ENCODE measurements around the gene AKAP10. TPM values are rescaled to one million over a fixed set of nuclear protein-coding genes. Genes with fewer than 3 reads are reported as not detected.
"Not testable (repeated sequence)": the region's sequence is repeated elsewhere in the genome, so short reads cannot be mapped to it uniquely, and the experiment has no call there.

Gene AKAP10, protein sequence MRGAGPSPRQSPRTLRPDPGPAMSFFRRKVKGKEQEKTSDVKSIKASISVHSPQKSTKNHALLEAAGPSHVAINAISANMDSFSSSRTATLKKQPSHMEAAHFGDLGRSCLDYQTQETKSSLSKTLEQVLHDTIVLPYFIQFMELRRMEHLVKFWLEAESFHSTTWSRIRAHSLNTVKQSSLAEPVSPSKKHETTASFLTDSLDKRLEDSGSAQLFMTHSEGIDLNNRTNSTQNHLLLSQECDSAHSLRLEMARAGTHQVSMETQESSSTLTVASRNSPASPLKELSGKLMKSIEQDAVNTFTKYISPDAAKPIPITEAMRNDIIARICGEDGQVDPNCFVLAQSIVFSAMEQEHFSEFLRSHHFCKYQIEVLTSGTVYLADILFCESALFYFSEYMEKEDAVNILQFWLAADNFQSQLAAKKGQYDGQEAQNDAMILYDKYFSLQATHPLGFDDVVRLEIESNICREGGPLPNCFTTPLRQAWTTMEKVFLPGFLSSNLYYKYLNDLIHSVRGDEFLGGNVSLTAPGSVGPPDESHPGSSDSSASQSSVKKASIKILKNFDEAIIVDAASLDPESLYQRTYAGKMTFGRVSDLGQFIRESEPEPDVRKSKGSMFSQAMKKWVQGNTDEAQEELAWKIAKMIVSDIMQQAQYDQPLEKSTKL
- 10 to 100 TPM; 27.5 to 30.3 TPM for total RNA-seq

DNA sequence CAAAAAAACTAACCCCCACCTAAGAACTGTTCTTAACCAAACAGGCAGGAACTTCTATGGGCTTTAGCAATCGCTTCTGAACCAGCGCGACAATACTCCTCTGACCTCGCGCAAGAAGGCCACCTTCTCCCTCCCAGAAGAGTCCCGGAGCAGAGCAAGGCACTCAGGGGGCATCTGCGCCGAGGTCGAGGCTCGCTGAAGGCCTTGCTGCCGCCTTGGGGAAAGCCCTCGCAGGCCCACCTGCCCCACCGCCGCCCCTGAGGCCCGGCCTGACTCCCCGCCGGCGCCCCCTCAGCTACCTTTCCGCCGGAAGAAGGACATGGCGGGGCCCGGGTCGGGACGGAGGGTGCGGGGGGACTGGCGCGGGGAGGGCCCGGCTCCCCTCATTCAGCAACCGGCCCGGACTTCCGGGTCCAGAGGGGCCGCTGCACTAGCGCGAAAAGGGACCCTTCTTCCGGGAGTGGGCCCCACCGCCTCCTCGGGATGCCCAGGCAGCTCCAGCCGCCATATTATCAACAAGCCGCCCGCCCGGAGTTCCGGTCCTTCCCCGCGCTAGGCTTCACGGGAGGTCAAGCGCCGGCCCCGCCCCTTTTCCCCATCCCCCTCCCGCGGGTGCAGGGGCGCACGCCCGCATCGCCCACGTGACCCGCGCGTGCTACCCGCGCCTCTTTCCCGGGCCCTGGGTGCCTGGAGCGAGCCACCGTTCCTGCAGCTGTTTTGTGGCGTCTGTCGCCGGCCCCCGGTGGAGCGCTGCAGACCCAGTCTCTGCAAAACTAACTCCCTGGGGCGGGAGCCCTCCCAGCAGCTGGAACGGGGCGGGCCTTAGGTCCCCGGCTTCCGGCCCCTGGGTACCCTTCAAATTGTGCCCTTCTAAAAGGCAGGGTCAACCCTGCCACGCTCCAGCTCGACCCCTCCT is at the start of gene AKAP10:
TSS of gene AKAP10 (minus strand) at position 536 of the 916 bp plus-strand sequence. CDS start at position 387, 149 bp downstream.
- Histone ChIP-seq H3K4me3 (peak within 1 kb of the TSS; percentile 96), H3K27me3 (no peaks in the 10 kb centered on the region), H3K4me1 (peaks cover 4% of the 10 kb centered on the region), H3K36me3 (no peaks in the 10 kb centered on the region), H3K9ac (ENCODE audit: low read depth in 2 of 2, low read length in 2 of 2) (peak within 1 kb of the TSS; percentile 76 to 95), H3K9me3 (no peaks in the 10 kb centered on the region), H3K27ac (peak within 1 kb of the TSS; percentile 89)
- DNase-seq, result peak; percentile 97
- TF ChIP-seq, protein P1, sequence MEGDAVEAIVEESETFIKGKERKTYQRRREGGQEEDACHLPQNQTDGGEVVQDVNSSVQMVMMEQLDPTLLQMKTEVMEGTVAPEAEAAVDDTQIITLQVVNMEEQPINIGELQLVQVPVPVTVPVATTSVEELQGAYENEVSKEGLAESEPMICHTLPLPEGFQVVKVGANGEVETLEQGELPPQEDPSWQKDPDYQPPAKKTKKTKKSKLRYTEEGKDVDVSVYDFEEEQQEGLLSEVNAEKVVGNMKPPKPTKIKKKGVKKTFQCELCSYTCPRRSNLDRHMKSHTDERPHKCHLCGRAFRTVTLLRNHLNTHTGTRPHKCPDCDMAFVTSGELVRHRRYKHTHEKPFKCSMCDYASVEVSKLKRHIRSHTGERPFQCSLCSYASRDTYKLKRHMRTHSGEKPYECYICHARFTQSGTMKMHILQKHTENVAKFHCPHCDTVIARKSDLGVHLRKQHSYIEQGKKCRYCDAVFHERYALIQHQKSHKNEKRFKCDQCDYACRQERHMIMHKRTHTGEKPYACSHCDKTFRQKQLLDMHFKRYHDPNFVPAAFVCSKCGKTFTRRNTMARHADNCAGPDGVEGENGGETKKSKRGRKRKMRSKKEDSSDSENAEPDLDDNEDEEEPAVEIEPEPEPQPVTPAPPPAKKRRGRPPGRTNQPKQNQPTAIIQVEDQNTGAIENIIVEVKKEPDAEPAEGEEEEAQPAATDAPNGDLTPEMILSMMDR (IDR thresholded peaks at IDR 0.05), result no peak
- intact Hi-C loops (cut with DNase I), result no loop called here

DNA sequence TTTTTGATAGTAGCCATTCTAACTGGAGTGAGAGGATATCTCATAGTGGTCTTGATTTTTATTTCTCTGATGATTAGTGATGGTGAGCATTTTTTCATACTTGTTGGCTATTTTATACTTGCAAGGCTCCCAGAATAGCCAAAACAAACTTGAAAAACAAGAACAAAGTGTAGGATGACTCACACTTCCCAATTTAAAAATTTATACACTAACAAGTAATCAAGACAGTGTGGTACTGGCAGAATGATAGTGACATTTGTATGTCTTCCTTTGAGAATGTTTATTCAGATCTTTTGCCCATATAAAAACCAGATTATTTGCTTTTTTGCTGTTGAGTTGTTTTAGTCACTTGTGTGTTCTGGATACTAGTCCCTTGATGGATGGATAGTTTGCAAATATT is 49.3 kb upstream of the AKAP10 start:
- Histone ChIP-seq H3K27ac (no peak overlapping the region), H3K4me1 (no peaks in the 10 kb centered on the region), H3K4me3 (no peak overlapping the region), H3K9ac (ENCODE audit: low read depth in 2 of 2, low read length in 2 of 2) (no peak overlapping the region), H3K27me3 (no peaks in the 10 kb centered on the region), H3K9me3 (no peaks in the 10 kb centered on the region), H3K36me3 (no peaks in the 10 kb centered on the region)
- DNase-seq, result no peak
- TF ChIP-seq, protein P1 (IDR thresholded peaks at IDR 0.05), result no peak
- intact Hi-C loops (cut with DNase I), result no loop called here

DNA sequence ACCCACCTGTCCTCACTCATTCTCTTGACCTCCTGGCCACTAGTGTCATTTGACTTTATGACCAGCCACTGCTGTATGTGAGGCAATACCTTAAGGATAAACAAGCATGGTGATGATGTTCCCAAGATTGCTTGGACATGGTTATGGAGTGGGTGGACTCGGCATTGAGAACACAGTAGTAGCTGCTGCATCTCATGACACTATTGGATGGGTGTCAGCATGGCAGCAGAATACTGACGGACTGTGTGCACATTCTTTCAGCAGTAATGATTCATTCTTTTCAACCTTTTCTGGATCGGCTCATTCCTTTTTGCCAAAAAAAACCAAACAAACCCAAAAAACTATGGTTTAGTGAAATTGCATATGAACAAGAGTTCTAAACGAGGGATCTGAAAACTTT is 45.1 kb upstream of the AKAP10 start:
- no peak overlapping the region for H3K9ac ChIP-seq (ENCODE audit: low read depth in 2 of 2, low read length in 2 of 2)
- H3K36me3 ChIP-seq, result no peaks in the 10 kb centered on the region
- H3K27ac ChIP-seq, result no peak overlapping the region
- no peaks in the 10 kb centered on the region for H3K4me1 ChIP-seq
- intact Hi-C loops (cut with DNase I), result no loop called here
- TF ChIP-seq, protein P1 (IDR thresholded peaks at IDR 0.05), result no peak
- no peak for DNase-seq
- H3K27me3 ChIP-seq, result no peaks in the 10 kb centered on the region
- no peak overlapping the region for H3K4me3 ChIP-seq
- H3K9me3 ChIP-seq, result no peaks in the 10 kb centered on the region

DNA sequence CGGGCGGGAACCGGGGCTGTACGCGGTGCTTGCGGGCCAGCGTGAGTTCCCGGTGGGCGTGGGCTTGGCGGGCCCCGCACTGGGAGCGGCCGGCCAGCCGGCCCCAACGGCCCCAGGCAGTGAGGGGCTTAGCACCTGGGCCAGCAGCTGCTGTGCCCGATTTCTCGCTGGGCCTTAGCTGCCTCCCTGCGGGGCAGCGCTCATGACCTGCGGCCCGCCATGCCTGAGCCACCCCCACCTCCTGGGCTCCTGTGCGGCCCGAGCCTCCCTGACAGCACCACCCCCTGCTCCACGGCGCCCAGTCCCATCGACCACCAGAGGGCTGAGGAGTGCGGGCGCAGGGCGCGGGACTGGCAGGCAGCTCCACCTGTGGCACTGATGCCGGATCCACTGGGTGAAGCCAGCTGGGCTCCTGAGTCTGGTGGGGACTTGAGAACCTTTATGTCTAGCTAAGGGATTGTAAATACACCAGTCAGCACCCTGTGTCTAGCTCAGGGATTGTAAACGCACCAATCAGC is 38.9 kb upstream of the AKAP10 start:
- H3K36me3 ChIP-seq; H3K9me3 ChIP-seq; H3K27me3 ChIP-seq; H3K4me3 ChIP-seq; H3K27ac ChIP-seq; H3K9ac ChIP-seq (ENCODE audit: low read depth in 2 of 2, low read length in 2 of 2); H3K4me1 ChIP-seq; DNase-seq; intact Hi-C loops (cut with DNase I): not testable (repeated sequence)

GRCh38 chr17:20012017-20012536 is 34.4 kb upstream of the AKAP10 start:
- TF ChIP-seq, protein P1 (IDR thresholded peaks at IDR 0.05), result no peak
- H3K4me3 ChIP-seq, result no peak overlapping the region
- no peak overlapping the region for H3K27ac ChIP-seq
- intact Hi-C loops (cut with DNase I), result no loop called here
- no peak overlapping the region for H3K9ac ChIP-seq (ENCODE audit: low read depth in 2 of 2, low read length in 2 of 2)
- peaks cover 4% of the 10 kb centered on the region for H3K4me1 ChIP-seq
- H3K36me3 ChIP-seq, result no peaks in the 10 kb centered on the region
- peaks cover 7% of the 10 kb centered on the region for H3K27me3 ChIP-seq
- DNase-seq, result no peak
- H3K9me3 ChIP-seq, result no peaks in the 10 kb centered on the region
